Measurements from ENCODE around the gene MTMR2. TPM values are rescaled to one million over a fixed set of nuclear protein-coding genes. Genes with fewer than 3 reads are reported as not detected.

Gene MTMR2
- total and polyA plus RNA-seq, 10 donors, result 5.7 to 32.7 (median 21.5) TPM

DNA sequence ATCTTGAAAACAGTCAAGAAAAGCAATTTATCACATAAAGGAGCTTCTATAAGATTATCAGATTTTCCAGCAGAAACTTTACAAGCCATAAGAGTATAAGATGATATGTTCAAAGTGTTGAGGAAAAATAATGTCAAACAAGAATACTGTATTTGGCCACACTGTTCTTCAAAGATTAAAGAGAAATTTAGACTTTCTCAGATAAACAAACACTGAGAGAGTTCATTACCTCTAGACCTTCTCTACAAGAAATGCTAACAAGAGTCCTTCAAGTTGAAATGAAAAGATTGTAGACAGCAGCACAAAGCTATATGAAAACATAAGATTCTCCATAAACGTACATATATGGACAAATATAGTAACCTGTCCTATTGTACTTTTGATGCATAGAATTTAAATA is 8.0 kb upstream of the MTMR2 start:
- H3K27me3 ChIP-seq (replicated peaks in 1 of 7), result no peaks in the 10 kb centered on the region
- intact Hi-C loops (cut with DNase I; ENCODE audit: low total_unique reads), result no loop called here
- H3K4me1 ChIP-seq, result no peaks in the 10 kb centered on the region
- TF ChIP-seq POLR2AphosphoS5 (IDR thresholded peaks at IDR 0.05) (no peak), CTCF (IDR thresholded peaks at IDR 0.05 in 8 of 11, conservative IDR thresholded peaks at IDR 0.05 in 3 of 11) (no peak), POLR2A (IDR thresholded peaks at IDR 0.05) (no peak)
- 76 to 94% (median 84%) methylated on average over 1 of the region's 1 CpG for WGBS, 5 donors
- H3K4me3 ChIP-seq, result no peak overlapping the region
- no peak overlapping the region for H3K27ac ChIP-seq
- peaks cover 0 to 28% (median 23%) of the 10 kb centered on the region in 8 donors for H3K9me3 ChIP-seq
- H3K36me3 ChIP-seq, result no peaks in the 10 kb centered on the region
- DNase-seq, result no peak

DNA sequence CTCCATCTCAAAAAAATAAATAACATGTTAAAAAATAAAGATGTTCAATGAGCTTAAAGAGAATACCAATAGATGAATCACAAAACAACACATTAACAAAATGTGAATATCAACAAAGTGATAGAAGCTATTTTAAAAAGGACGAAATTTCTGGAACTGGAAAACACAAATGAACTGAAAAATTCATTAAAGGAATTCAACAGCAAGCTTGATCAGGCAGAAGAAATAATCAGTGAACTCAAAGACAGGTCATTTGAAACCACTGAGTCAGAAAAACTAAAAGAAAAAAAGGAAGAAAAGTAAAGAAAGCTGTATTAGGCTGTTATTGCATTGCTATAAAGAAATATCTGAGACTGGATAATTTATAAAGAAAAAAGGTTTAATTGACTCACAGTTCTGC is 7.0 kb upstream of the MTMR2 start:
- Histone ChIP-seq H3K27me3 (replicated peaks in 1 of 7) (no peaks in the 10 kb centered on the region), H3K9me3 (peaks cover 0 to 28% (median 23%) of the 10 kb centered on the region in 8 donors), H3K4me3 (no peak overlapping the region), H3K4me1 (no peaks in the 10 kb centered on the region), H3K36me3 (no peaks in the 10 kb centered on the region), H3K27ac (no peak overlapping the region)
- intact Hi-C loops (cut with DNase I; ENCODE audit: low total_unique reads), result no loop called here
- WGBS, 5 donors, result 73 to 86% (median 83%) methylated on average over 1 of the region's 1 CpG
- DNase-seq, result no peak
- TF ChIP-seq POLR2A (IDR thresholded peaks at IDR 0.05), result no peak
- TF ChIP-seq CTCF (IDR thresholded peaks at IDR 0.05 in 8 of 11, conservative IDR thresholded peaks at IDR 0.05 in 3 of 11), result no peak
- no peak for TF ChIP-seq POLR2AphosphoS5 (IDR thresholded peaks at IDR 0.05)

GRCh38 chr11:95926726-95927125 is 2.8 kb upstream of the MTMR2 start:
- no peak for TF ChIP-seq CTCF (IDR thresholded peaks at IDR 0.05 in 8 of 11, conservative IDR thresholded peaks at IDR 0.05 in 3 of 11)
- no peak for TF ChIP-seq POLR2A (IDR thresholded peaks at IDR 0.05)
- no peak for TF ChIP-seq POLR2AphosphoS5 (IDR thresholded peaks at IDR 0.05)
- DNase-seq, result no peak
- intact Hi-C loops (cut with DNase I; ENCODE audit: low total_unique reads), result no loop called here
- no peaks in the 10 kb centered on the region for H3K36me3 ChIP-seq
- WGBS, 5 donors, result 90 to 95% (median 93%) methylated on average over 1 of the region's 1 CpG
- H3K4me1 ChIP-seq, result peaks cover 2 to 30% (median 28%) of the 10 kb centered on the region in 6 donors
- H3K4me3 ChIP-seq, result no peak overlapping the region
- no peak overlapping the region for H3K27ac ChIP-seq
- peaks cover 0 to 21% (median 14%) of the 10 kb centered on the region in 8 donors for H3K9me3 ChIP-seq
- H3K27me3 ChIP-seq (replicated peaks in 1 of 7), result no peaks in the 10 kb centered on the region

DNA sequence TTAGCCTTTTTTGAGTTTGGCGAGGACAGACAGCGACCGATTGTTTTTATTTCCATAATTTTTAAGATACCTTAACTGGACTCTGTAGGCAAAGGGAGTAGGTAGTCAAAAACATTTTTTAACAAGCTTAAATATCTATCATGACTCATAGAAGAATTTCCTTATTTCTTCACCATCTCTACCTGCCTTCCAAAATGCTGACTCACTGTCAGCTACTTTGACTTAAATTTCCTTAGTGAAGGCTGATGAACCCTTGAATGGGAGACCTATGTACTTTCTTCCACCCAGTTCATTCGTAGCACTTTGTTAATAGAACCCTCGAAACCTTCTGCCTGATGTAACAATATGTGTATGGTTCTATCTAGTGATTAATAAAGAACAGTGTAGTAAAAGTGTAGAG is 1.1 kb upstream of the MTMR2 start:
- 82 to 89% (median 84%) methylated on average over 5 of the region's 5 CpGs for WGBS, 5 donors
- Histone ChIP-seq H3K9me3 (peaks cover 0 to 4% (median 0%) of the 10 kb centered on the region in 8 donors), H3K27ac (peak overlapping the region; percentile 69 to 94 (median 91)), H3K27me3 (replicated peaks in 1 of 7) (no peaks in the 10 kb centered on the region), H3K36me3 (no peaks in the 10 kb centered on the region), H3K4me3 (peak overlapping the region in 2 of 8 donors; percentile 73 to 96), H3K4me1 (peaks cover 10 to 42% (median 34%) of the 10 kb centered on the region in 6 donors)
- TF ChIP-seq POLR2A (IDR thresholded peaks at IDR 0.05), result no peak
- no peak for TF ChIP-seq CTCF (IDR thresholded peaks at IDR 0.05 in 8 of 11, conservative IDR thresholded peaks at IDR 0.05 in 3 of 11)
- TF ChIP-seq POLR2AphosphoS5 (IDR thresholded peaks at IDR 0.05), result no peak
- intact Hi-C loops (cut with DNase I; ENCODE audit: low total_unique reads), result no loop called here
- DNase-seq, result no peak
